ENCODE data around the gene HCAR3.
A peak's percentile ranks its signal among the peaks of the same experiment; 100 is the strongest.
"Not testable (repeated sequence)": the region's sequence is repeated elsewhere in the genome, so short reads cannot be mapped to it uniquely, and the experiment has no call there.

HCAR3 gene

DNA sequence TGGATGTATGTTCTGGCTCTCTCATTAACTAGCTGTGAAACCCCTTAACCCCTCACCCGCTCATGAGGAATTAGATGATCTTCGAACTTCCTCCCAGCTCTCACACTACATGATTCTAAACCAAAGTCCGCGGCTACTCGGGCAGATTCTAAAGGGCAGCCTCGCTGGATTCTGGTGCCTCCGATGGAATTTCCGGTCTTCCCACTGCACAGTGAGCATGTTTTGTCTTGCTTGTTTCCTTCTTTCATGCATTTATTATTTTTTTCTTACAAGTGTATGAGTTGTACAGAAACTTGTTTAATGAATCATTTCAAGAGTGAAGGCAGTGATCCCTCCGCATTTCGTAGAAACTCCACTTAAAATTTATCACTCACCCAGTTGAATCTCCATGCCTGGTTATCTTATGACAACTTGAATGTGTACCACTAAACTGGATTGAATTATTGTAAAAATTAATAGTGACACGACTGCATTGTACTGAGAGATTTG lies 4.5 kb upstream of the HCAR3 start:
- no peak for DNase-seq (ENCODE audit: low read depth)

DNA sequence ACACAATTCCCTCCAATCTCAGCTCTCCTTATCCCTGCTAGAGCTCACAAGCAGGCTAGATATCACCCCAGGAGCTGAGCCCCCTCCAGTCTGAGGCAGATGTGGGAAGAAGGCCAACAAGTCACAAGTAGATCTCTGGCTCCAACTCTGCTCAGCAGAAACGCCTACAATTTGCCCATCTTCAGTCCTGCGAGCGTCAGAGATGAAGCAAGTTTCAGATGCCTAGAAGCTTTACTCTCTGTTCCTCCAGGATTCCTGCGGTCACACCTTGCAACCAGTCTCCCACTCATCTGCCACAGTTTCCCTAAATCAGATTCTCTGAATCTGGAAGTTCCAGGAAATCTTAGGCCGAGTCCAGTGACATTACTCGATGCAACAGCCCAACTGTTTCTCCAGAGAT lies 1.4 kb downstream of the HCAR3 start:
- DNase-seq (ENCODE audit: low read depth) = not testable (repeated sequence)

DNA sequence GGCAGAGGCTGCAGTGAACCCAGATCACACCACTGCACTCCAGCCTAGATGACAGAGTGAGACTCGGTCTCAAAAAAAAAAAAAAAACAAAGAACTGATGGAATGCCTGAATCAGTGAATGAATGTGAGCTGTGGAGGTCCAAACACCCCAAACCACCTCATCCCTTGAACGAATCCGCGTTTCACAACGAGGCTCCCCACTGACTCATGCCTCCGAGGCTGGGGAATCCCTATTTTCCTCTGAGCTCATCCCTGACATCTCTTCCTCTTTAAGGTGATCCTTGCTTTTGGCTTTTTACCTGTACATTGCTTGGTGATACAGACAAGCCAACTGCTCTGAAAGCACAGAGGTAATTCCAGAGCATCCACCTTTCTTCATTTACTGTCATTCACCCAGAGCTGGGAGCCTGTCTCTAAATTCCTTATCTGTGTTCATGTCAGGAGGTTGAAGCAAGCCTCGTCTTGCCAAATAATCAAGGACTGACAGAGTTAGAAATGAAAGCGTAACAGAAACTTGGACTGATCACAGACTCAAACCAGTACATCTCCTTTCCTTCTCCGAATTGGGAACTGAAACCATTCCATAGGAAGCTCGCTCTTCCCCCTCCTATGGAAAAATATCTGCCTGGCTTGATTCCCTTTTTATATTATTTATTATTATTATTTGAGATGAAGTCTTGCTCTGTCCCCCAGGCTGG lies 3.0 kb downstream of the HCAR3 start:
- DNase-seq (ENCODE audit: low read depth) = not testable (repeated sequence)

DNA sequence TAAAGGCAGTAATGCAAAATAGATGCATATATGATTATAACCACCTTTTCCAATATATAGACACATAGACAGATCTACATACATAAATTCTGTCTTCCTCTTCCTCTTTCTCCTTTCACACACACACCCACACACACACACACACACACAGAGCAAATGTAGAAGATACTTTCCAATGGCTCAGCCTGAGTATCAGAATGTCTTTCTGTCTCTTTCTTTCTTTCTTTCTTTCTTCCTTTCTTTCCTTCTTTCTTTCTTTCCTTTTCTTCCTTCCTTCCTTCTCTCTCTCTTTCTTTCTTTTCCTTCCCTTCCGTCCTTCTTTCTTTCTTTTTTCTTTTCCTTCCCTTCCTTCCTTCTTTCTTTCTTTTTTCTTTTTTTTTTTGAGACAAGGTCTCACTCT lies 5.3 kb downstream of the HCAR3 start:
- DNase-seq (ENCODE audit: low read depth) = not testable (repeated sequence)

DNA sequence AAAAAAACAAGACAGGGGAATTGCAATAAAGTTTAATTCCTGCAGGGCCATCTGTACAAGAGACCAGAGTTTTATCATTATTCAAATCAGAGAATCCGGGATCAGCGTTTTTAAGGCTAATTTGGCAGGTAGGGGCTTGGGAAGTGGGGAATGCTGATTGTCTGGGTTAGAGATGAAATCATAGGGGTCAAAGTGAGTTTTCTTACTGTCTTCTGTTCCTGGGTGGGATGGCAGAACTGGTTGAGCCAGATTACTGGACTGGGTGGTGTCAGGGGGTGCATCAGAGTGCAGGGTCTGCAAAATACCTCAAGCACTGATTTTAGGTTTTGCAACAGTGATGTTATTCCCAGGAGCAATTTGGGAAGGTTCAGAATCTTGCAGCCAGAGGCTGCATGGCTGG lies 6.3 kb downstream of the HCAR3 start:
- DNase-seq (ENCODE audit: low read depth) = not testable (repeated sequence)

DNA sequence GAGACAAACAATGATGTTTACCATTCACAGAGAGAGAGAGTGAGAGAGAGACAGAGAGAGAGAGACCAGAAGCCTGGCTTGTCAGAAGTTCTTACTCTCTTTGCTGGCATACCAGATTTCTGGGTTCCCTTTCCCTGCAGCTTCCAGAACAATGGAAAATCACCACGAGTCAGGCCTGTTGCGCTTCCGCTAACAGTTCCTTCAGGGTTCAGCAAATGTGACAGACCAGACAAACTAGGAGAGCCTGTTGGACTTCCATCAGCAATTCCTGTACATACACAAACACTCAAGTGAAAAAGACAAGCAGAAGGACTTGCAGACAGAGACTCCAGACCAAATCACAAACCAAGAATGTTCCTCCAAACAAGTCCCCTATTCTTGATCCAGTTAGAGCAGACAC lies 7.3 kb downstream of the HCAR3 start:
- not testable (repeated sequence) for DNase-seq (ENCODE audit: low read depth)

DNA sequence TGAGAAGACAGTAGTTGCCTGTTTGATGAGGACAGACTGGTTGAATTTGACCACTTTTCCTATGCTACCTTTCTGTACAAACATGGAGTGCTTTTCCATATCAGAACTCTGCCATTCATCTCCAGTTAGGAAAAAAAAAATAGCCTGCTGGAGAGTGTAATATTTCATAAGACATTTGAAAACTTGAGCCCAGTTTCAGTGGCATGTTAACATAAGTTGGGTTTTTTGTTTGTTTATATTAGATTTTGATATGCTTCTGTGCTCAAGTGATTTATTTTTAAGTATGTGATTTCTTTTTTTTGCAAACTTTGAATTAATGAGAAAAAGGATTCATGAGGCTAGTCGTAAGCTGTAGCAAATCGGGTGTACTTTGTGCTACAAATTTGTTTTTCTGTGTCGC lies 12.8 kb downstream of the HCAR3 start:
- peak; percentile 74 for DNase-seq (ENCODE audit: low read depth)

DNA sequence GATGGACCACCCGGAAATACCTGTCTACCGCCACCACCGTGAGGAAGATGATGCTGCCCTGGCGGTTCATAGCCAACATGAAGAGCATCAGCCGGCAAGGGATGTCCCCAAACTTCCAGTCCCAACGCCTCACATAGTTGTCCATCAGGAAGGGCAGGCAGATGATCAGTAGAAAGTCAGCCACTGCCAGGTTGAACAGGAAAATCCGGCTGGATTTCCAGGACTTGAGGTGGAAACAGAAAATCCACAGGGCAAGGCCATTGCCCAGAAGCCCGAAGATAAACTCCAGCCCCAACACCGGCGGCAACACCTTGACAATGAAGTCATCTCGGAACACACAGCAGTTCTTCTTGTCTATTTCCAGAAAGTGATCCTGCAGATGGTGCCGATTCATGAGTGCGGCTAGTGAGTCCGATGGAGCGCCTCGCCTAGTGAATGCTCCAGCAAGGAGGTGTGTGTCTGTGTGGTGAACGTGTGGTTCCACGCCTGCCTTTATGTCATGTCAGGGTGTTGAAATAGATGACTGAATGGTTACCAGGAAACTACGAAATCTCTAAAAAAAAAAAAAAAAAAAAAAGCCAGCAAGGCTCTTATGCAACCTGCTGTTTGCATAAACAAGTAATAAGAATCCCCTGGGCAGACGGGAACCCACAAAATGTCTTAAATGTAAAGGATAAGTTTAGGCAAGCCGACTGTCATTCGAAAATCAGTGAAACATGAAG lies 13.6 kb downstream of the HCAR3 start, which contains the start of gene HCAR2:
TSS of gene HCAR2 (minus strand) at position 468 of the 722 bp plus-strand sequence. CDS start at position 394, 74 bp downstream.
- DNase-seq (ENCODE audit: low read depth) = peak; percentile 71

DNA sequence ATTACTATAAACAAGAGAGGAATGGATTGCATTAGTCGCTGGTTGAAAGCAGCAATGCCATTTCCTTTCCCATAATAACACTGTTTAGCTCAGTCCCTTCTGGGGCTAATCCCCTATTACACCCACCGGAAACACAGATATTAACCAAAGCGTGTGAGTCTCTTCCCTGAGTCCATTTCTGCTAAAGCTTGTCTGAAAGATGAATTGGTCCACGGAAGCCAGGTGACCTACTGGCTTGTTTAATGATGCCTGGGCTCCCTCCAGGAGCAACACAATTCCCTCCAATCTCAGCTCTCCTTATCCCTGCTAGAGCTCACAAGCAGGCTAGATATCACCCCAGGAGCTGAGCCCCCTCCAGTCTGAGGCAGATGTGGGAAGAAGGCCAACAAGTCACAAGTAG lies 15.1 kb downstream of the HCAR3 start:
- DNase-seq (ENCODE audit: low read depth) = not testable (repeated sequence)

DNA sequence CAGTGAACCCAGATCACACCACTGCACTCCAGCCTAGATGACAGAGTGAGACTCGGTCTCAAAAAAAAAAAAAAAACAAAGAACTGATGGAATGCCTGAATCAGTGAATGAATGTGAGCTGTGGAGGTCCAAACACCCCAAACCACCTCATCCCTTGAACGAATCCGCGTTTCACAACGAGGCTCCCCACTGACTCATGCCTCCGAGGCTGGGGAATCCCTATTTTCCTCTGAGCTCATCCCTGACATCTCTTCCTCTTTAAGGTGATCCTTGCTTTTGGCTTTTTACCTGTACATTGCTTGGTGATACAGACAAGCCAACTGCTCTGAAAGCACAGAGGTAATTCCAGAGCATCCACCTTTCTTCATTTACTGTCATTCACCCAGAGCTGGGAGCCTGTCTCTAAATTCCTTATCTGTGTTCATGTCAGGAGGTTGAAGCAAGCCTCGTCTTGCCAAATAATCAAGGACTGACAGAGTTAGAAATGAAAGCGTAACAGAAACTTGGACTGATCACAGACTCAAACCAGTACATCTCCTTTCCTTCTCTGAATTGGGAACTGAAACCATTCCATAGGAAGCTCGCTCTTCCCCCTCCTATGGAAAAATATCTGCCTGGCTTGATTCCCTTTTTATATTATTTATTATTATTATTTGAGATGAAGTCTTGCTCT lies 16.4 kb downstream of the HCAR3 start:
- not testable (repeated sequence) for DNase-seq (ENCODE audit: low read depth)

DNA sequence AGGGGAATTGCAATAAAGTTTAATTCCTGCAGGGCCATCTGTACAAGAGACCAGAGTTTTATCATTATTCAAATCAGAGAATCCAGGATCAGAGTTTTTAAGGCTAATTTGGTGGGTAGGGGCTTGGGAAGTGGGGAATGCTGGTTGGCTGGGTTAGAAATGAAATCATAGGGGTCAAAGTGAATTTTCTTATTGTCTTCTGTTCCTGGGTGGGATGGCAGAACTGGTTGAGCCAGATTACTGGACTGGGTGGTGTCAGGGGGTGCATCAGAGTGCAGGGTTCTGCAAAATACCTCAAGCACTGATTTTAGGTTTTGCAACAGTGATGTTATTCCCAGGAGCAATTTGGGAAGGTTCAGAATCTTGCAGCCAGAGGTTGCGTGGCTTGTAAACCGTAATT lies 19.7 kb downstream of the HCAR3 start:
- DNase-seq (ENCODE audit: low read depth) = not testable (repeated sequence)

DNA sequence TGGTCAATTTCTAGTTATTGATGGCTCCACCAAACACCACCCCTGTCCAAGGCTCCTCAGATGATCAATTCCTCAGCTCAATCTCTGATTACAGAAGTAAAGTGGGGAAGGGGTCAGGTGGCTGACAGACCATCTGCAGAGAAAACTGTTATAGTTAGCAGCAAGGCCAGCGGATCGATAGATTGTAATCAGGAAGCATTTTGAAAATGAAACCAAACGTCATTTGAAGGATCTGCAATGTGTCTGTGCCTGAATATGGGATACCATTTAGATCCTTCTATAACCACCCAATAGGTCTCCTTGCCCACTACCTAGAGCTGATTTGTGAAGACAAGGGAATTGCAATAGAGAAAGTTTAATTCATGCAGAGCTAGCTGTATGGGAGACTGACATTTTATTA lies 25.0 kb downstream of the HCAR3 start:
- DNase-seq (ENCODE audit: low read depth) = no peak

DNA sequence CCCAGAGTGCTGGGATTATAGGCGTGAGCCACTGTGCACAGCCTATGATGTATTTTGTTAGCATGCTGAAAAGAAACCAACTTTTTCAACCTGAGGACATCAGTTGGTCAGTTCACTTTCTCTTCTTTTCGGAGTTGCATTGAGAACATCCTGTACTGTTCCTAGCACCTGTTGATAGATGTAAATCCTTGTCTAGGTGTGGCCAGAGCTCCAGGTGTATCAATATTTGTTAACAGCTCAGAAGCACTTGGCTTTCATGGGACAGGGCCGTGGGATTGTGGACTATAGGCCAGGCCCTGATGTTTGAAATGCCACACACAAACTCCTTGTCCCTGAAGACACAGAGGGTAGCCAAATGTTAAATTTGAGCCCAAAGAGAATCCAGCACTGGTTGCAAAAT lies 28.3 kb downstream of the HCAR3 start:
- DNase-seq (ENCODE audit: low read depth) = no peak

DNA sequence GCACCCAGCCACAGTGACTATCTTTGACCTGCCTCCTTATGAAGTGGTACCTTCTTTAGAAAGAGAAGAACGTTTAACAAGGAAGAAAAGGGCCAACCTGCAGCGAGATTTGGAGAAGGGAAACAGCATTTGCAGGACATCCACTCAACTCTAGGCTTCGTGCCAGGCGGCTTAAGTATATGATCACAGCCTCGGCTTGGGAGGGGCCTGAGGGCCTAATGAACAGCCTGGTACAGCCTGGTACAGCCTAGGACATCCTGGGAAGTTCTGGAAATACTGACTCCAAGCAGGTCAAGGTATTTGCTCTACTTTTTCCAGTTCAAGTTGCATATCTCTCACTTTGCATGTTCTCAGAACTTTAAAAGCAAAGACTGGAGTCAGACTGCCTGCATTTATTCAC lies 29.5 kb downstream of the HCAR3 start:
- no peak for DNase-seq (ENCODE audit: low read depth)

DNA sequence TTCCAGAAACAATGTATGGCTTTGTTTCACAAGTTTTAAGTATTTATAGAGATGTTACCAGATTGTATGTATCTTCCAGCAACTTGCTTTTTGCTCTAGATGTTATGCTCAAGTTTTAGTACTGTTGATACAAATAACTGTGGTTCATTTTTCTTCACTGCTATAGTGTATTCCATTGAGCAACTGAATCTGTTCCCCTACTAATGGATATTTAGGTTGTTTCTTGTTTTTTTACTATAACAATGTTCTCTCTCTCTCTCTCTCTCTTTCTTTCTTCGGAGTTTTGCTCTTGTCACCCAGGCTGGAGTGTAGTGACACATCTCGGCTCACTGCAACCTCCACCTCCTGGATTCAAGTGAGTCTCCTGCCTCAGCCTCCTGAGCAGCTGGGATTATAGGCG lies 30.1 kb downstream of the HCAR3 start:
- DNase-seq (ENCODE audit: low read depth) = no peak

DNA sequence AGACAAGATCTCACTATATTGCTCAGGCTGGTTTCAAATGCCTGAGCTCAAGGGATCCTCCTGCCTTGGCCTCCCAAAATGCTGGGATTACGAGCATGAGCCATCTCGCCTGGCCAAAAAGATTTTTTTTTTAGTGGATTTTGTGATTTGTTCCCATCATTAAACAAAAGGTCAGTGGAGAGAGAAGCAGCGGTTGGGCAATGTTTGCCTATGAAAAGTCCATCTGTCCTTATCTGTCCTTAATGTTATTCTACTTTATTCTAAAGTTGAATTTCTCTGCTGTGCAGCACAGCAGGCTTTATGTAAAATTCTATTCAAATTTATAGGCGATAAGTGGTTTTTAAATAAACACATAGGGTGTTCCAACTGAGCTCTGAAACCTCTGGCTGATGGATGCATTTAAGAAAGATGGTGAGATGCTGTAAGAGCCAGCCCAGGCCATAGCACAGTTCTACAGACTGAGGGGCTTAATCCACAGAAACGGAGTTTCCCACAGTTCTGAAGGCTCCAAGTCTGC lies 32.3 kb downstream of the HCAR3 start:
- no peak for DNase-seq (ENCODE audit: low read depth)

DNA sequence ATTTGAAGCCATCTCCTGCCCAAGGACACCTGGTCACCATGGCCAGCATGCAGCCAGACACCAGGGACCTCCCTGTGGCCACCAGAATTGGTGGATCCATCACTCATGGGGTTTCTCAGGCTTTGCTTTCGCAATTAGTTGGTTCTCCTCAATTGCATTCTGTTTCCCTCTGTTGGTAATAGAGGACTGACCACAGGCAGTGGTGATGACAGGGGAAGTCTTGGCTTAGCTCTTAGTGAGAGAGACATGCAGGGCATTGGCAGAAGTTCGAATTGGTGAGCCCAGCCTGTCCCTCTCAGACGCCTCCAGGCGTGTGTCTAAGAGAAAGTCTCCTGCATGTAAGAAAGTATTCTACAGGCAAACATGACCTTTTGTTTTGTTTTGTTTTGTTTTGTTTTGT lies 34.8 kb downstream of the HCAR3 start:
- DNase-seq (ENCODE audit: low read depth) = peak; percentile 89

DNA sequence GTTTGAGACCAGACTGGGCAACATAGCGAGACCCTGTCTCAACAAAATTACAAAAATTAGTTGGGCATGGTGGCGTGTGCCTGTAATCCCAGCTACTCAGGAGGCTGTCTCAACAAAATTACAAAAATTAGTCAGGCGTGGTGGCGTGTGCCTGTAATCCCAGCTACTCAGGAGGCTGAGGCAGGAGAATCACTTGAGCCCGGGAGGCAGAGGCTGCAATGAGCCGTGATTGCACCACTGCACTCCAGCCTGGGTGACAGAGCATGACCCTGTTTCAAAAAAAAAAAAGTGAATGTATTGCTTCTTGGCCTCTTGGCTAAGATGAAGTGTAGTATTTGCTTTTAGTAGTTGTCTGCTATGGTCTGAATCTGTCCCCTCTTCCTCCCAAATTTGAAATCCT lies 35.6 kb downstream of the HCAR3 start:
- DNase-seq (ENCODE audit: low read depth) = not testable (repeated sequence)

DNA sequence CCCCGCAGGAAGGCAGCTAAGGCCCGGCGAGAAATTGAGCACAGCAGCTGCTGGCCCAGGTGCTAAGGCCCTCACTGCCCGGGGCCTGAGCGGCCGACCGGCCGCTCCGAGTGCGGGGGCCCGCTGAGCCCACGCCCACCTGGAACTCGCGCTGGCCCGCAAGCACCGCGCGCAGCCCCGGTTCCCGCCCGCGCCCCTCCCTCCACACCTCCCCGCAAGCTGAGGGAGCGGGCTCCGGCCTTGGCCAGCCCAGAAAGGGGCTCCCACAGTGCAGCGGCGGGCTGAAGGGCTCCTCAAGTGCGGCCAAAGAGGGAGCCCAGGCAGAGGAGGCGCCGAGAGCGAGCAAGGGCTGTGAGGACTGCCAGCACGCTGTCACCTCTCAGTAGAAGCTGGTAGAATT lies 39.8 kb downstream of the HCAR3 start:
- not testable (repeated sequence) for DNase-seq (ENCODE audit: low read depth)

DNA sequence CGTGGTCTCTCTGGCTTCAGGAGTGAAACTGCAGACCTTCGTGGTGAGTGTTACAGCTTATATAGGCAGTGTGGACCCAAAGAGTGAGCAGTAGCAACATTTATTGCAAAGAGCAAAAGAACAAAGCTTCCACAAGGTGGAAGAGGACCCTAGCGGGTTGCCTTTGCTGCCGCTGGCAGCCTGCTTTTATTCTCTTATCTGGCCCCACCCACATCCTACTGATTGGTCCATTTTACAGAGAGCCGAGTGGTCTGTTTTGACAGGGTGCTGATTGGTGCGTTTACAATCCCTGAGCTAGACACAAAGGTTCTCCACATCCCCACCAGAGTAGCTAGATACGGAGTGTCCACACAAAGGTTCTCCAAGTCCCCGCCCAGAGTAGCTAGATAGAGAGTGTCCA lies 40.6 kb downstream of the HCAR3 start:
- DNase-seq (ENCODE audit: low read depth) = not testable (repeated sequence)

DNA sequence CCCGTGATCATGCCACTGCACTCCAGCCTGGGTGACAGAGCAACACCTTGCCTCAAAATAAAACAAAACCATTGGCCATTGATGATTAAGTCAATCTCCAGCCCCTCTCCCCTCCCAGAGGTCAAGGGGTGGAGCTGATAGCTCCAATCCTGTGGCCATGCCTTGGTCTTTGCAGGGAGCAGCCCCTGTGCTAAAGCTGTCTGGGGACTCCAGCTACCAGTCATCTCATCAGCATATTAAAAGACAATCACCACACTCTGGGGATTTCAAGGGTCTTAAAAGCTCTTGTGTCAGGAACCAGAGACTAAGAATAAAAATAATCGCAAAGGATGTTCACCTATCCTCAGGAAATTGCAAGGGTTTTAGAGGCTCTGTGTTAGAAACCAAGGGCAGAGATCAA lies 44.1 kb downstream of the HCAR3 start:
- DNase-seq (ENCODE audit: low read depth) = no peak

DNA sequence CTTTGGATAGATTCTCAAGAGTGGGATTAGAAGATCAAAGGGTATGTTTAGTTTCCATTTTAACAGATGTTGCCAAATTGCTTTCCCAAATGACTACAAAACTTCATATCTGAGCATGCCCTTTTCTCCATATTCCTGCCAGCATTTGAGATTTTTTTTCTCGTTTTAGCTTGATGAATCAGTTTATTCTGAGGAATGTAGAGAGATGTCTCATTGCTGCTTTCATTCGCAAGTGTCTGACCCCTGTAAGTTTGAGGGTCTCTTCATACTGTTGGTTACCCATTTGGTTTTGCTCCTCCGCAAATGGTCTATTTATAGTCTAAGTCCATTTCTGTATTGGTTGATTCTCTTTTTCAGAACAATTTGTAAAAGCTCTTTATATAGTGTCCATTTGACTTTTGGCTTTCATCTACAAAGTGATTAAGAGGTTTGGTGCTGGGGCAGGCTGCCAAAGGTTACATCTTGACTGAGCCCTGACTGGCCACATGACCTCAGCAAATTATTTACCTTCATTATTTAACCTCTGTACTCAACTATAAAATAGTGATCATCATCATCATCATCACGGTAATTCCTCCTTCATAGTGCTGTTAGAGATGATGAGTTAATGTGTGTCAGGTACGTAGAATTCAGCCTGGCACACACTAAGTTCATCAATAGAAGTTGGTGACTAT lies 47.1 kb downstream of the HCAR3 start:
- DNase-seq (ENCODE audit: low read depth) = peak; percentile 71

Data from fibroblast of gingiva (primary cell).